NB4 (cell line): Measurements from ENCODE around the gene UBQLN1.

Source experiments
- POLR2A ChIP-seq: IDR thresholded peaks from 2 replicates; pipeline ENCODE4 v1.6.1; 2011; ENCODE audit warnings: mild to moderate bottlenecking; ENCODE audit not compliant: insufficient read length; ENCODE audit errors: extremely low read depth
- TF ChIP-seq, protein P1 (sequence below): IDR thresholded peaks from one replicate; pipeline ENCODE4 v1.5.1; 2012; ENCODE audit warnings: low read depth, low read length

DNA sequence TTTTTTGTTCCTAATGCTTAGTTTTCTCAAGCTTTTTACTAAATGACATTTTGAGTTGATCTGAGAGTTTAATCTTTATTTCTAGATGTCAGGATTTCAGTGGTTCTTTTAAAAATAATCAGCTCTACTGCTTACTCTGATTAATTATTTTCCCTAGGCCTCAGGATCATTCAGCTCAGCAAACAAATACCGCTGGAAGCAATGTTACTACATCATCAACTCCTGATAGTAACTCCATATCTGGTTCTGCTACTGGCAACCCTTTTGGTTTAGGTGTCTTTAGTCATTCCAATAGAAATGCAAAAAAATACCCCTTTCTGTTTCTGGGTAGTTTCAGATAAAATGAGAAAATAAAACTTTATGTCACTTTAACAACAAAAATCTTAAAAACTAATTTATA, 90.5 kb downstream of the UBQLN1 start:
- TF ChIP-seq, protein P1, sequence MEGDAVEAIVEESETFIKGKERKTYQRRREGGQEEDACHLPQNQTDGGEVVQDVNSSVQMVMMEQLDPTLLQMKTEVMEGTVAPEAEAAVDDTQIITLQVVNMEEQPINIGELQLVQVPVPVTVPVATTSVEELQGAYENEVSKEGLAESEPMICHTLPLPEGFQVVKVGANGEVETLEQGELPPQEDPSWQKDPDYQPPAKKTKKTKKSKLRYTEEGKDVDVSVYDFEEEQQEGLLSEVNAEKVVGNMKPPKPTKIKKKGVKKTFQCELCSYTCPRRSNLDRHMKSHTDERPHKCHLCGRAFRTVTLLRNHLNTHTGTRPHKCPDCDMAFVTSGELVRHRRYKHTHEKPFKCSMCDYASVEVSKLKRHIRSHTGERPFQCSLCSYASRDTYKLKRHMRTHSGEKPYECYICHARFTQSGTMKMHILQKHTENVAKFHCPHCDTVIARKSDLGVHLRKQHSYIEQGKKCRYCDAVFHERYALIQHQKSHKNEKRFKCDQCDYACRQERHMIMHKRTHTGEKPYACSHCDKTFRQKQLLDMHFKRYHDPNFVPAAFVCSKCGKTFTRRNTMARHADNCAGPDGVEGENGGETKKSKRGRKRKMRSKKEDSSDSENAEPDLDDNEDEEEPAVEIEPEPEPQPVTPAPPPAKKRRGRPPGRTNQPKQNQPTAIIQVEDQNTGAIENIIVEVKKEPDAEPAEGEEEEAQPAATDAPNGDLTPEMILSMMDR: no peak
- TF ChIP-seq POLR2A: no peak
